SIG-M5 treated with dmso at 0.1 percent for 504 hours (cell line): Measurements from ENCODE around the gene STK11IP.

Experiments used
- DNase-seq: peaks from one replicate; lab custom pipeline; 2025; ENCODE audit not compliant: unreplicated experiment; lab: John Stamatoyannopoulos, UW

The STK11IP gene

DNA sequence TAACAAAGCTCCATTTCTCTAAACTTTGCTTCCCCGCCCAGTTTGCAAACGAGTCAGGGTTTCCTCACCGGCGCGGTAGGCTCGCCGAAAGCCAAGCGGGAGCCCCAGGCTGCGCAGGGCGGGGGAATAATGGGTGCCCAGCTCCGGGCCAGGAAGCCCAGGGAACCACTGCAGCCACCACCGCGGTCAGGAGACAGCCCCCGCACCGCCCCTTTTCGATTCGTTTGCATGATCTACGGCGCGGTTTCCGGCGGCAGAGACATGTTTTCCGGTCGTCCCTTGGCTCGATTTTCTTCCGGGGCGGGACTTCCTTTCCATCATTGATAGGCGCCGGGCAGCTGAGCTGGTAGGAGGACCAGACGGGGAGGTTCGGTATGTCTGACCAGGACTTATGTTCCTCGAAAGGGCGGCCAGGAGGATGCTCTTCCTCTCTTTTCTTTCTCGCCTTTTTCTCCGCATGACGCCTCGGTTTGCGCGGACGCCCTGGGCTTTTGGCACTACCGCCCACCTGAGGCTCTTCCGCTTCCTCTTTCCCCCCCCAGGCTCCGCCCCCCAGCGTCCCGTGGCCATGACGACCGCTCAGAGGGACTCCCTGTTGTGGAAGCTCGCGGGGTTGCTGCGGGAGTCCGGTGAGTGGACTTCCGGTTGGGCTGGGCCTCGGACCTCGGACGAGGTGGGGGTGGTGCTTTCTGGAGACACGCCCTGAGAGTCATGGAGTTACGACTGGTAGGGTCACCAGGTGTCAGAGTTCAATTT, at the start of gene STK11IP:
Gene STK11IP (plus strand): TSS at position 306 of the 756 bp plus-strand sequence. CDS start 263 bp downstream, at position 569.
- peak; percentile 95 for DNase-seq

DNA sequence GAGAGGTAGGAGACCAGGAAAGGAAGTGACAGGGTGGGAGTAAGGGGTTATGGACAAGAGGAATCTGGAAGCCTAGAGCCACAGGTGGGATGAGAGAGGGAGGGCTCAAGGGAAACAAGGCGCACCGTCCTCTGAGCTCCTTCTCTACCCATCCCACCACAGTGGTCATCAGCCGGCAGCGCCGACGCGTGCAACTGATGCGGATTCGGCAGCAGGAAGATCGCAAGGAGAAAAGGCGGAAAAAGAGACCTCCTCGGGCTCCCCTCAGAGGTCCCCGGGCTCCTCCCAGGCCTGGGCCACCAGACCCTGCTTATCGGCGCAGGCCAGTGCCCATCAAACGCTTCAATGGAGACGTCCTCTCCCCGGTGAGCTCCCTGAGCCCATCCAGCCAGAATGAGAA, 48.7 kb upstream of the STK11IP start:
- no peak for DNase-seq

GRCh38 chr2:219549619-219550018, 48.0 kb upstream of the STK11IP start:
- DNase-seq = no peak

DNA sequence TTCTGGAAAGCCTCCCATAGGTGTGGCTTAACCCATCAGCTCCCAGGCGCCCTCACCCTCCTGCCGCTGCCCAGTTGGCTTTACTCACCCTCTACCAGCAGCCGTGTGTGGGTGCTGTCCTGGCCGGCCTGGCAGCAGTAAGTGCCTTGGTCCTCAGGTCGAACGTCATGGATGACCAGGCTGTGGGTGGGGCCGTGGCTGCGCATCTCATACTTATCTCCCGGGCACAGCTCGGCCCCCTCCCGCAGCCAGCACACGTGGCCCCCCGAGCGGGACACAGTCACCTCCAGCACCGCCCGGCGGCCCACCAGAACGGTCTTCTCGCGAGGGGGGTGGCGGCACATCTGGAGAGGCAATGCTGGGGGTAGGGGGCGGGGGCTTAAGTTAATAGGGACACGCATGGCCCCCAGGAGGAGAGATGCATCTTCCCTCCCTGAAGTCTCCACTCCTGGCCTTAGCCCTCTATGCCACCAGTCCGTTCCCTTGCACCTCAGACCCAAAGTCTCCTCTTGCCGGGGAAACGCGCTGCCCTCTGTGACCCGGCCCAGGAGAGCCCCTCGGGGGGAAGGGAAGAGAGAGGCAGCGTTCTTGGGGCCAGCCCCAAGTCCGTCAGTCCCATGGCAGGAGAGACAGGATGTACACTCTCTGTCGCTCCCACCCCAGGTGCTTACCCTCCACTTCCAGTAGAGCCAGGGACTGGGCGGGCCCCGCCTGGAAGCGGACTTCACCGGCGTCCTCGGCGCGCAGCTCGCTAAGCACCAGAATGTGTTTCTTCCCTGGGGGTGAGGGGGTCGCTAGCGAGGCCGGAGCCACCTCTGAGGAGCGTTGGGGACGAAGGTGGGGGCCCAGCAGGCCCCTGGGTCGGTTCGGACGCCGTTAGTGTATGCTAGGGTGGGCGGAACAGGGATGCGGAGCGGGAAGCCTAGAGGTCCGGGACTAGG, 45.9 kb upstream of the STK11IP start:
- no peak for DNase-seq

- DNase-seq = peak; percentile 50
Observed at GRCh38 chr2:219552382-219553167, 45.1 kb upstream of the STK11IP start.

DNA sequence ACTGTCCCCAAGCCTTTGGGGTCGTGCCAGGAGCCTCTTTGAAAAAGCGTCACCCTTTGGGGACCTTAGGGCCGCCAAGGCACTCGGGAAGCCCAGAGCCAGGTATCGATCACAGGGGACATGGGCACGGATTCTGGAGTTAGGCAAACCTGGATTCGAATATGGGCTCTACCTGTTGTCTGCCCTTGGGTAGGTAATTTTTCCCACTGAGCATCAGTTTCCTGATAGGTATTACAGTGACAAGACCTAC, 44.6 kb upstream of the STK11IP start:
- no peak for DNase-seq

DNA sequence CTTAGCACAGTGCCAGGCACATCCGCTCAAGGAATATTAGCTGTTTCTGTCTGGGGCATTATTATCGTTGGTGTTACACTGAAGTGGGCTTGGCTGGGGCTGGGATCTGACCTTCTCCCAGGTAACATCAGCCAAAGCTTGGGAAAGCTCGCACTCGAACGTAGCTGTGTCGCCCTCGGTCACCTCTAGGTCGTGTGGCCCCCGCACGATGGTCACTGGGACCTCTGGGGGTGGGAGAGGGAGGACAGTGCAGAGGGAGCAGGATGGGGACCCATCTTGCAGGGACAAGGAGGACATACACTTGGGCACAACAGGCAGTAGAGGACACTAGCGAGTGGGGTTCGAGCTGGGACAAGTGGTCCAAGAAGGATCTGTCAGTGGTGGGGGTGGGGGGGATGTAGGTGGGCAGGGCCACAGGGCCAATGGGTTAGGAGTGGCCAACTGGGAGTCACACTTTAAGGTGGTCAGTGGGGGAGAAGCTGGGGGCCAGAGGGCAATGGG, 44.1 kb upstream of the STK11IP start:
- DNase-seq = no peak

DNA sequence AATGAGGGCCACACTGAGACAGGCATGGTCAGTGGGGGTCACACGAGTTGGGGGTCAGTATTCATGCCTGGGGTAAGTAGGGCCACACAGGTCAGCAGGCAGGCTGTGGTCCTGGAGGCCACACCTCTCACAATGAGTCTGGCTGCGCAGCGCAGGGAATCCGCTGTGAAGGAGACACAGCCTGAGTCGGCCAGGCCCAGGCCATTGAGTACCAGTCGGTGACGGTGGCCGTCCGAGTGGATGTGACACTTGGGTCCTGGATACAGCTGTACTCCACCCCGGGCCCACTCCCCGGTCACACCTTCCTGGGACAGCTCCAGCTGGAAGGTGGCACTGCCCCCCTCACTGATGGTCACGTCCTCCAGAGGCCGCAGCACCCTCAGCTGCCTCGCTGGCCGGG, 43.3 kb upstream of the STK11IP start:
- DNase-seq = no peak

DNA sequence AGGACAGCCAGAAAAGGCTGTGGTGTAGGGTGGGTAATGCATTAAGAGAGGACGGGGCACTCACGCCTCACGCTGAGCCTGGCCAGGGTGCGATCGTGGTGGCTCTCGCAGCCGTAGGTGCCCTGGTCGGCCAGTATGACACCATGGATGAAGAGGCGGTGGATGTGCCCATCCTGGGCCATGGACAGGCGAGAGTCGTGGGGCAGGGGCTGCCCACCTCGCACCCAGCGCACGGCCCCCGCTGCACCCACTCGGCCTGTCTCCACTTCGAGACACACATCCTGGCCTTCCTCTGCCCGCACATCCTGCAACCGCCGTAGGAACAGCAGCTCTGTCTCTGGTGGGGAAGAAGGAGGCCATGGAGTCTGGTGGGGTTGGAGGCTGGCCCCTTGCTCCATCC, 41.7 kb upstream of the STK11IP start:
- no peak for DNase-seq

DNA sequence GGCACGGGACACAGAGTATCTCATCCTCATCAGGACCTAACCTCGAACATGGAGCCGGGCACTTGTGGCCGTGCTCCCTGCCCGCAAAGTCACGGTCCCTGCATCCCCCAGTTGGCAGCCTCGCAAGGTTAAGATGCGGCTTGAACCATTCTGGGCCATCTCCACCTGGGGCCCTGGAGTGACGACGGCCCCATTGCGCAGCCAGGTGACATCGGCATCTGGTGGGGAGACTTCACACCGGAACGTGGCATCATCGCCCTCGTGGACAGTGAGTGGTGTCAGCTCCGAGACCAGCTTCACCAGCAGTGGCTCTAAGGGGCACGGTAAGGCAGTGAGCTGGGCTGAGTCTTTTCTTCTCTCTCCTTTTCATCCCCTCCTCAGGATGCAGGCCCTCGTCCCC, 41.2 kb upstream of the STK11IP start:
- no peak for DNase-seq

DNA sequence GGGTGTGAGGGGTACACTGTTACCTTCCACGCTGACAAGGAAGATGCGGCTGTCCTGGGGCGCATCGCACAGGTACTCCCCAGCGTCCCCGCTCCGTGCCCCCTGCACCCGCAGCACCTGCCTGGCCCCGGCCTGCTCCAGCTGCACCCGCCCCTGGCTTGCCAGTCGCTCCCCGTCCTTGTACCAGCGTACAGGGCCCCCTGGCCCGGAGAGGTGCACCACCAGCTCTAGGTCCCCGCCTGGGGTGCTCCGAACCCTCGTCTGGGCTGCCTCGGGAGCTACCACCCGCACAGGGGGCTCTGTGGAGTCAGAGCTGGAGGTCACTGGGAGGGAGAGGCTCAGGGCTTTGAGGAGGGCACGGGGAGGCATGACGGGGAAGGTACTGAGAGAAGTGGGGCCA, 40.3 kb upstream of the STK11IP start:
- DNase-seq = no peak

DNA sequence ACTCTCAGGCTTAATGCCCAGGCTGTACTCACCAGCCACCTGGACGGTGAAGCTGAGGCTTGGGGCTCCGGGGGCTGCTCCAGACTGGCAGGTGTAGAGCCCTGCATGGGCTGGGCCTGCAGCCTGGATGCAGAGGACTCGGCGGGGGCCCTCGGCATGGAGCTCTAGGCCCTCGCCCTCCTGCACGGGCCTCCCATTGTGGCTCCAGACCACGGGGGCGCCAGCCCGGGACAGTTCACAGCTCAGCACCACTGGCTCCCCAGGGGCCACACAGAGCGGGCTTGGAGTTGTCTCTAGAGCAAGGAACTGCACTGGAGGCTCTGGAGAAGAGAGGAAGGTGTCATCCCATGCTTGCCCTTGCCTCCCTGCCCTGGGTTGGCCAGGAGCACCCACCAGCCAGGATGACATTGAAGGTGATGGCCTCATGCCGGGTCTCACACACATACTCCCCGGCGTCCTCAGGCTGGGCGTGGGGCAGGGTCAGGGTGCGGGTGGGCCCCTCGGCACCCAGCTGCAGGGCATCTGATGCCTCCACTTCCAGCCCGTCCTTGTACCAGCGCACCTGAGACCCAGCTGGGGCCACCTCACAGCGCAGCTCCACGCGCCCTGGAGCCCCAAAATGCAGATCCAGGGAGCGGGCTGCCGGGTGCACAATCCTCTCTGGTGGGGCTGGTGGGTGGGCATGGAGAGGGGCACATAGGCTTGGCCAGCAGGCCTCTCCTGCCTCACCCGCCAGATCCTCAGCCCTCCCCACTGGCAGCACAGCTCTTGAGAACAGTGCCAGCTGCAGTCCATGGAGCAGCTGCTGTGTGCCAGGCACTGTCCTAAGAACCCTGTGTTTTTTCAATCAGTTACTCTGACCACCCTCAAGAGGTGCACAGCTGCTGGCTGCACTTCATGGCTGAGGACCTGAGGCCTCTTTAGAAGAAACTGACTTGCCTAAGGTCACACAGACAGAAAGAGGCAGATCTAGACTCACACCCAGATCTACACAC, 39.6 kb upstream of the STK11IP start:
- DNase-seq = no peak

GRCh38 chr2:219559156-219559915, 38.3 kb upstream of the STK11IP start:
- no peak for DNase-seq

DNA sequence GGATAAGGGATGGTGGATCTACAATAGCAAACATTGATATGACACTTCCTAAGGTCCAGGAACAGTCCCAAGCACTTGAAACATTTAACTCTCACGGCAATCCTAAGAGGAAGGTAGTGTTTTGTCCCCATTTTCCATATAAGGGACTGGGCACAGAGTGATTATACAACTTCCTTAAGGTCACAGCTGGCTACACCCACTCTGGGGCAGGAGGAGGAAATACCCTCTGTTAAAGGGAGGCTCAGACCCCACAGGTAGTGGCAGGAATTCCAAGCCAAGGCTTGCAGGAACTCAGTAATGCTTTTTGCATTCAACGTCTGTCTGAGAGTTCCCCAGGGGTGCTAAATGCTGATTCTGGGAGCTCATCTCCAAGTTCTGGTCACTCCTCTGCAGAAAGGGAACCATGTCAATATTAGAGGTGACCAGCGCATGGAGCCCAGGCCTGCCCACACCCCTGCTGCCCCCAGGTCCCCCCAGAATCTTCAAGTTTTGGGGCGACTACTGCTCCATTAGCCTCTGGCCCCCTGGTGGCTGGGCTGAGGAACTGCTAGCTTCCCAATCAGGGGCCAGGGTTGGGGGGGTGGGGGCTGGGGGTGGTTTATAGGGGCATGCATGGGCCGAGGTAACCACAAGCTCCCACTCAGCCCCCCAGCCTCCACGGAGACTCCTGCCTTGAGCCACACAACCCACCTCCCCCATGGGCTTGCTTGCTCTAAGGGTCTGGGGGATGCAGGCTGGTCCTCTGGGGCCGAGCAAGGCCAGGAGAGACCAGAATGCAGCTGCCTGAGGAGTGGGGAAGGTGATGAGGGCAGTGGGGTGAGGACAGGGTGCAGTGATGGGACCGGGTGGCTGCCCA, 37.4 kb upstream of the STK11IP start:
- DNase-seq = no peak

- DNase-seq = no peak
Observed at GRCh38 chr2:219560893-219561178, 36.8 kb upstream of the STK11IP start.

GRCh38 chr2:219561179-219562048, 36.2 kb upstream of the STK11IP start:
- no peak for DNase-seq

DNA sequence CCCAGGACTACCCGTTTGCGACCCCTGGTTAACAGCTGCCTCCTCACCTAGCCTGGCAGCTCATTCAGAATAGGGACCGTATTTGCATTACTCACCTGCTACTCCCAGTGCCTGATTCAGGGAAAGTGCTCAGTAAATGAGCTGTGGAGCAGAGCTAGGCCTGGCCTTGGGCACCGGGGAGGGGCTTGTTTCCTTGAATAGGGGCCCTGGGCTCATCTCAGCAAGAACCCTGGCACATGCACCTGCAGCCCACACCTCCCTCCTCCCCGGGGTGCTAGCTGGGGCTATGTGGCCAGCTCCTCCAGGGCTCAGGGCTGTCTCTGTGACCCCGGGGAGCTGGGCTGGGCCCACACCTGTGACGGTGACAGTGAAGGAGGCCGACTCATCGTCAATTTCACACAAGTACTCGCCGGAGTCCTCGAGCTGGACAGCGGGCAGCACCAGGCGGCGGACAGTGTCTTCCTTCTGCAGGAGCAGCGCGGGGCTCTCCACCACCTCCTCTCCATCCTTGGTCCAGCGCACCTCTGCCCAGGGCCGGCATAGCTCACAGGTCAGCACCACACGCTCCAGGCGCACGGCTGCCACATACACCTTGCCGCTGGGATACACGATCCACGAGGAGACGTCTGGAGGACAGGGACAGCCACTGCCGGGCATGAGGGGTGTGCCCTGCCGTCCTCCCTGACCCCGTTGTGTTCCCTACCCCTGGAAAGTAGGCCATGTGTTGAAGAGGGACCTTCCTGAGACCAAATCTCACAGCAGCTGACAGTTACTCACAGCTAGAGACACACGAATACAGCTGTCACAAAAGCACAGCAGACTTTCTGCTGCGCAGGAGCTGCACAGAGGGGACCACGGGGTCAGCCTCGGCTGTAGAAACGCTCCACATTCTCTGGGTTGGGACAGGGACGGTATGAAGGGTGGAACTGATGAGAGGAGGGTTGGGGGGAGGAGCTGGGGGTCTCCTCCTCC, 35.3 kb upstream of the STK11IP start:
- no peak for DNase-seq
